Kidney glomerular epithelial cell (primary cell): ENCODE data around the gene CRB2.
A peak's percentile ranks its signal among the peaks of the same experiment; 100 is the strongest.
"Not testable (repeated sequence)": the region's sequence is repeated elsewhere in the genome, so short reads cannot be mapped to it uniquely, and the experiment has no call there.

Experiments
- DNase-seq: peaks from one replicate; lab custom pipeline; 2025; lab: John Stamatoyannopoulos, UW

Gene CRB2

GRCh38 chr9:123382653-123383511 is 26.9 kb downstream of the CRB2 start:
- no peak for DNase-seq

DNA sequence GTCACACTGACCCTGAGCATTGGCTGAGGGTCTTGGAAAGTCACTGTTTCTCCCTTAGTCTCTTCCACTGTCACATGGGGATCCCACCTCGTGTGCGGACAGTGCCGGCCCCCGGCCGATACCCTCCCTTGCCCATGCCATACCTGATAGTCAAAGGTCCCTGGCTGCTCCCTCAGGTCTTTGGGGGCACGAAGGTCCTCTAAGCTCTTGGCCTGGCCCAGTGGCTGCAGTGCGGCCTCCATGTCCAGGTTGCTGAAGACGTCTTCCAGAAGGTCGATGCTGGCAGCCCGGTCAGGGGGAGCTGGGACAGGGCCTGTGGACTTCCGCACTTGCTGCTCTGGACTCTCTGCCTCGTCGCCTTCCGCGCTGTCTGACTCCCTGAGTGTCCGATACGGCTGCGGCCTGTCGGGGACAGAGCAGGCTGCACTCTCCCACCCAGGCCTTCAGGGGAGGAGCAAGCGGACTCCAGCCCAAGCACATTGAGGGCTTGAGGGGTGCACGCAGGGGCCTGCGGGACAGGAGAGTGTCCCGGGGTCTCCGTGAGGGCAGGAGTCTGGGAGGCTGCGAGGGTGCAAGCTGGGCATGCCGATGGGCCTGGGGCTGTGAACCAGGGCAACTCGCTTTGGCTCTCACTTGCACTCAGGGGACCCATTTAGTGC is 27.6 kb downstream of the CRB2 start:
- no peak for DNase-seq

GRCh38 chr9:123387686-123388085 is 31.7 kb downstream of the CRB2 start:
- no peak for DNase-seq

- no peak for DNase-seq
Measured at GRCh38 chr9:123389070-123389469, 33.1 kb downstream of the CRB2 start.

- no peak for DNase-seq
Measured at GRCh38 chr9:123389698-123390097, 33.7 kb downstream of the CRB2 start.

GRCh38 chr9:123390337-123391135 is 34.5 kb downstream of the CRB2 start:
- no peak for DNase-seq

GRCh38 chr9:123391233-123391632 is 35.2 kb downstream of the CRB2 start:
- no peak for DNase-seq

DNA sequence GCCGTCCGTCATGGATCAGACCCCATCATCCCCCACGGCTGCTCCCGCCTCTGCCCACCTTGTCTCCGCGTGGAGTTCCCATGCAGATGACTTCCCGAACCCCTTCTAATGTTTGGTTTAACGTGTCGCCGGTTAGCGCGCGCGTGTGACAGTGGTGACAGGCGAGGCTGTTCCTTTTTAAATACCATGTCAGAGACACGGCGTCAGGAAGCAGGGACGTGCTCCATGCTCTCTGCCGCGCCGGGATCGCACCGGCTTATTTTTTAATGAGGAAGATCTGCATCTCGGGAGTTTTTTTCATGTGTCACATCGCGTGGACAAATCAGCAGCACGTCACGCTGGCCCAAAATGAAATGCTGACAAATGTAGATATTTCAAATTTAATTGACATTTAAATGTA is 35.9 kb downstream of the CRB2 start:
- DNase-seq = no peak

DNA sequence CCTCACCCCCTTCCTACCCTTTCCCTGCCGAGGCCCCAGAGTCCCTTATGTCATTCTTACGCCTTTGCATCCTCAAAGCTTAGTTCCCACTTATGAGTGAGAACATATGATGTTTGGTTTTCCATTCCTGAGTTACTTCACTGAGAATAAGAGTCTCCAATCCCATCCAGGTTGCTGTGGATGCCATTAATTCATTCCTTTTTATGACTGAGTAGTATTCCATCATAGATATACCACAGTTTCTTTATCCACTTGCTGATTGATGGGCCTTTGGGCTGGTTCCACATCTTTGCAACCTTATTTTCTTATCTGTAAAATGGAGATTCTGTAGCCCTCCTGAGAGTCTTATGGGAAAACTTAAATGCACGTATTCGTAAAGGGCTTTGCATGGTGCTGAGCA is 36.8 kb downstream of the CRB2 start:
- no peak for DNase-seq

- DNase-seq = no peak
Measured at GRCh38 chr9:123394291-123395235, 38.6 kb downstream of the CRB2 start.

- DNase-seq = no peak
Measured at GRCh38 chr9:123395276-123395688, 39.3 kb downstream of the CRB2 start.

DNA sequence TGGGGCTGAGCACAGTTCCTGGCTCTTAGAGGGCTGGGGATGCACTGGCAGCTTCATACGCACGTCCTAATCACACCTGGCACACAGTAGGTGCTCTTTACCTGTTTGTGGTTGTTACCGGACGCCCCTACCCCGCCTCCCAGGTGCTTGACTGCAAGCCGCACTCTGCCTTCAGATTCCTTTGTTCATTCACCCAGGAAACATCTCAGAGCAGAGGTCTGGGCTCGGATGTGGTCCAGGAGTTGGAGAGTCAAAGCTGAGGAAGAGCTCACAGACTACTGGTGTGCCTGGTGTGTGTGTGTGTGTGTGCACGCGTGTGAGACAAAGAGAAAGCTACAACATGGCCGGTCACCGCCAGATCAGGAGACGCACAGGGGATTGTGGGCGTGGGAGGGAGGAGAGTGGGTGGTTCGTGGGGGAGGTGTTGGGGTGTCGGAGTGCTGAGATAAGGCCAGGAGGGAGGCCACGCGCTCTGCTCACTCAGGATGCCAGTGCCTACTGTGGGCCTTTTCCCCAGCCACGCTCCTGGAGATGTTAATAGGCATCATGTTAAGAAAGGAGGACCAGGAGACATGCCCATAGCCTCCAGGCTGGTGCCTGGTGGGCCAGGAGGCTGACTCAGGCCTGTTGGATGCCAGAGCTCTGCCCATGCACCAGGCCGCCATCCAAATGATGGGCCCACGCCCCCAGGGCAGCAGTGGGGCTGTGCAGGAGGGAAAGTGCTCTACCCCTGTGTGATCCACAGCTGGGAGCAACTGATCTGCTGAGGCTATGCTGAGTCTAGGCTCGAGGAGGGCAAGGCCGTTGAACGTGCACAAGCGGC is 39.9 kb downstream of the CRB2 start:
- DNase-seq = peak; percentile 39

GRCh38 chr9:123397975-123398374 is 42.0 kb downstream of the CRB2 start:
- no peak for DNase-seq

- not testable (repeated sequence) for DNase-seq
Measured at GRCh38 chr9:123398938-123399337, 42.9 kb downstream of the CRB2 start.

- DNase-seq = no peak
Measured at GRCh38 chr9:123399803-123400378, 43.9 kb downstream of the CRB2 start.

GRCh38 chr9:123400926-123401503 is 45.0 kb downstream of the CRB2 start:
- DNase-seq = no peak

DNA sequence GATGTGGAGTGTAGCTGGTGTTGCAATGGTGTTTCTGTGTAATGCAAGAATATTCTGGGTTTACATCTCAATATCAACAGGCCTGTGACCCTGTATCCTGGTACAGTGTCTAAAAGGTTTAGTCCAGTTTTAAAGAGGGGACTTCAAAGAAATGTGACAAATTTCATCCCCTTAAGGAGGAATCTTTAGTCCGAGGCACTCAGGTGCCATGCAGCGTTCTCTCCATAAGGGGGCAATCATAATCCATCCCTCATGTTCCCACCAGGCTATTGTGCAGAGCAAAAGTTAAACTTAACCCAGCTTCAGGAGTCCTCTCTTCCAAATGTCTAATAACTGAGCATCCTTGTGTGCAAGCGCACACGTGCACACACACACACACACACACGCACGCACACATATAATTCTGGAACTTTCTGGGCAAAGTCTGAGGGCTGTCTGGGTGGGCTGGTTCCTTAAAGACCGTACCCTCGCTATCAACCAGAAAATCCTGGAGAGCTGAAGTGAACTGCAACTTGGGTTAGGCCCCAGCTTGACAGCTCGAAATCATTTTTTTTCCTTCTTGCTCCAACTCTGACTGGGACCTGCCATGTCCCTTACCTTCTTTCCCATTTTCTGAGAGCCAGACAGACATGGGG is 46.0 kb downstream of the CRB2 start:
- DNase-seq = peak; percentile 18

DNA sequence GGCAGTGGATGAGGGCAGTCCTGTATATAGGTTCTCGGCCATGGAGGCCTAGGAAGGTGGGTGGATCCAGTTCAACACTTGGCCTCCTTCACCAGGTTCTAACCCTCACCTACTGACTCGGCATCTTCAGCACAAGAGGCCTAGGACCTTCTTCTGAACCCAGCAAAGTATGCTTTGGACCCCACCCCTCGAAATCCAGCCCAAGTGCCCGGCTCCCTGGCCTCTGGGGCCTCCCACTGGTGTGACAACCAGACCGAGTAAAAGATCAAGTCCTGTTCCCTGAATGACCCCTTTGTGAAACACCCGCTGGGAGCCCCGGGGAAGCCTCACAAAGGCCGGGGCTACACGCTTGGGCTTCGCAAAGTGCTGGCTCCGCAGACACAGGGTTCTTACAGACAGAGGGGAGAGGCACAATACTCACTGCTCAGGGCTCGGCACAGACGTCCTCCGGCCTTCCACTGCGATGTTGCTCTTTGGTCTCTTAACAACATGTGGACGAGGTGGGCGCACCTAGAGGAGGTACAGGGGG is 47.0 kb downstream of the CRB2 start:
- DNase-seq = no peak

DNA sequence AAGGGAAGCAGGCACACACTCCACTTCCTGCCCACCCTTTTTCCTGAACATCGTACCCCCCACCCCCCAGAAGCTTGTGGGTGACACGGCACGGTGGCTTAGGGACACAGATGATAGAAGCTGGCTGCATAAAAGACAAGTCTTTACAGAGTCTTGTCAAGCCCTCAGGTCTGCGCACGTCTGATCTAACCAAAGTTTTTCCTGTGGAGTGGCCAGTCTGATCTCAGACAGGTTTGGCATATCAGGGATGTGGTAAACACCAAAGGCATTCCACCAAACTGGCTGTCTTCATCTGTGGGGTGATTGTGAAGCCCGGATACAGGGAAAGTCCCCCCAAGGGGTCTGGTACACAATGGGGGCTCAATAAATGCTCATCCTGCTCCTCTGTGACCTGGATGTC is 50.0 kb downstream of the CRB2 start:
- no peak for DNase-seq
